BE2C (cell line): ENCODE results near the gene FTSJ1.

Experiments used
- DNase-seq: peaks from one replicate; pipeline ENCODE4 v3.0.0-alpha.2; 2020
- H3K27me3 ChIP-seq: fragments of 250-450 bp; sonication (Bioruptor Pico); 2 replicates; pipeline ENCODE4 v1.5.1; 2020; ENCODE audit warnings: mild to moderate bottlenecking
- H3K36me3 ChIP-seq: fragments of 250-450 bp; sonication (Bioruptor Pico); 2 replicates; pipeline ENCODE4 v1.5.1; 2020; ENCODE audit warnings: mild to moderate bottlenecking
- H3K4me1 ChIP-seq: fragments of 250-450 bp; sonication (Bioruptor Pico); 2 replicates; pipeline ENCODE4 v1.5.1; 2020
- H3K4me3 ChIP-seq: 2 replicates; pipeline ENCODE4 v1.5.1; 2011; ENCODE audit warnings: low read depth, low read length
- H3K9me3 ChIP-seq: fragments of 250-450 bp; sonication (Bioruptor Pico); 2 replicates; pipeline ENCODE4 v1.5.1; 2020
- CTCF ChIP-seq: IDR thresholded peaks from 2 replicates; pipeline ENCODE4 v1.5.1; 2012; ENCODE audit warnings: mild to moderate bottlenecking, low read depth, low read length

The FTSJ1 gene

GRCh38 chrX:48465336-48465933 lies 10.6 kb upstream of the FTSJ1 start:
- H3K36me3 ChIP-seq: no peaks in the 10 kb centered on the region
- no peak for TF ChIP-seq CTCF
- no peaks in the 10 kb centered on the region for H3K9me3 ChIP-seq
- H3K4me1 ChIP-seq: no peaks in the 10 kb centered on the region
- no peaks in the 10 kb centered on the region for H3K27me3 ChIP-seq
- H3K4me3 ChIP-seq: no peak overlapping the region
- no peak for DNase-seq

GRCh38 chrX:48466696-48467095 lies 9.3 kb upstream of the FTSJ1 start:
- no peaks in the 10 kb centered on the region for H3K4me1 ChIP-seq
- H3K36me3 ChIP-seq: no peaks in the 10 kb centered on the region
- no peaks in the 10 kb centered on the region for H3K9me3 ChIP-seq
- no peaks in the 10 kb centered on the region for H3K27me3 ChIP-seq
- DNase-seq: no peak
- H3K4me3 ChIP-seq: no peak overlapping the region
- 0 out of 2 replicates have a peak, but pooled peaks have one; percentile 17 for TF ChIP-seq CTCF

GRCh38 chrX:48467281-48467761 lies 8.7 kb upstream of the FTSJ1 start:
- no peak overlapping the region for H3K4me3 ChIP-seq

DNA sequence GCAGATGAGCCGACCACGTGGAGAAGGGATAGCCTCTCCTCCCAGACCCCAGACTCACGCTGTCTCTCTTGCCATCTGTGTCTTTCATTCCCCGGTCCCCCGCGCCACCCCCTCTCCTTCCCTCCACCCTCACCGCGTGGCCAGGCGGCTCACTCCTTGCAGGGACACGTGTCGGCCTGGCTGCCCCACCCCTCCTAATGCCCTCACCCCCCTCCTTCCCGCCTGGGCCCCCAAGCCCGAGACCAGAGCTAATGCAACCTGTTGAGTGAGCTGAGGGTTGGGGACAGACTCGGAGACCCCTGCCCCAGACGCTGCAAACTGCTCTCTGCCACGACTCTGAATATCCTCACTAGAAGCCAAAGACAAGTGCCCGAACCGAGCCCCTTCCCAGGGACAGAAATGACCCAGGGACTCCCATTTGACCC lies 7.7 kb upstream of the FTSJ1 start:
- H3K4me1 ChIP-seq: no peaks in the 10 kb centered on the region
- no peaks in the 10 kb centered on the region for H3K9me3 ChIP-seq
- H3K27me3 ChIP-seq: no peaks in the 10 kb centered on the region
- H3K36me3 ChIP-seq: no peaks in the 10 kb centered on the region
- DNase-seq: no peak
- no peak overlapping the region for H3K4me3 ChIP-seq
- TF ChIP-seq CTCF: no peak

More at GRCh38 chrX:48467281-48467761, 8.7 kb upstream of the FTSJ1 start:
- no peak for DNase-seq
- Histone ChIP-seq H3K4me1 (no peaks in the 10 kb centered on the region), H3K9me3 (no peaks in the 10 kb centered on the region), H3K36me3 (no peaks in the 10 kb centered on the region), H3K27me3 (no peaks in the 10 kb centered on the region)
- TF ChIP-seq CTCF: no peak

DNA sequence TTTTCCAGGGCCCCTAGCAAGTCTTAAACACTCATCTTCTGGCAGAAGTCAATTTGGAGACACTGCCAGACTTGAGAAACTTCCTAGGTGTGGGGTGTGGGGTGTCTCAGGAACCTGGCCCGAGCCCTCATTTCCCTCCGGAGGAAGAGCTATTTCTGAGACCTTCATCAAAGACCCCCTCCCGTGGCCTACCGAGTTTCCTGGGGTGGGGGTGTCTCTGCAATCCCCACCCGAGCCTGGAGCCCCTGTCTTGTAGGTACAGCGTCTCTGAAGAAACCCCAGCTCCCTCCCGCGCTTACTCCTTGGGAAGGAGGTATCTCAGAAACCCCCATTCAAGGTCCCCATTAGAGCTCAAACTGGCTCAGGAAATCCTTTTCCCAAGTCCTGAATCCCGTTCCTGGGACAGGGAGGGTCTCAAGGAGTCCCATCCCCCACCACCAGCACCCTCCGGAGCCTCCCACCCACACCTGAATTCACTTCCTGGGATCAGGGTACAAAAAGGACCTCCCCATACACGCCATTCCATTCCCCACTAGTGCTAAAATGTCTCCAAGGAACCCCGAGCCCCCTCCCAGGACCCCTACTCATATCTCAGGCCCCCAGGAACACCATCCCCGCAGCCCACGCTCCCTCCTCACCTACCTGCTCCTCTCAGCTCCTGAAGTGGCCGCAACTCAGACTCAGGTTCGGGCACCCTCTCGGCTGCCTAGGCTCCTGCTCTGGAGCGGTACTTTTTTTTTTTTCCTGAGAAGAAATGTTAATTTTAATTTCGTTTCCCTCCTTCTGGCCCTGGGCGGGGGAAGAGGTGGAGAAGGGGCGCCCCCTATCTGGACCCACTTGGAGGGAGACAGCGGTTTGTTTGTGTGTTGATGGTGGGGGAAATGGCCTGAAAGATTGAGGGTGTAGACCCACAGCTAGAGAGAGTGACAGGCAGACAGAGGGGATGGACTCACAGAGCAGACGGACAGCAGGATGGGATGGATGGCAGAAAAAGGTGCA lies 7.0 kb upstream of the FTSJ1 start:
- Histone ChIP-seq H3K4me3 (no peak overlapping the region), H3K4me1 (no peaks in the 10 kb centered on the region), H3K36me3 (no peaks in the 10 kb centered on the region), H3K27me3 (no peaks in the 10 kb centered on the region), H3K9me3 (no peaks in the 10 kb centered on the region)
- no peak for TF ChIP-seq CTCF
- no peak for DNase-seq
